MM.1S (cell line): ENCODE measurements around the gene C8A.

ENCODE experiments used
- DNase-seq: peaks from one replicate; pipeline ENCODE4 v3.0.0-alpha.2; 2015
- H2AFZ ChIP-seq: fragments of 300-600 bp; sonication (generic); 2 replicates; pipeline ENCODE4 v1.6.0; 2016; ENCODE audit warnings: antibody characterized with exemption, low read length
- H3F3A ChIP-seq: fragments of 300-600 bp; sonication (generic); 2 replicates; pipeline ENCODE4 v1.6.1; 2016; ENCODE audit warnings: mild to moderate bottlenecking, antibody characterized with exemption, low read length, moderate library complexity, mixed read lengths; ENCODE audit not compliant: insufficient read depth
- H3K27ac ChIP-seq: fragments of 300-600 bp; sonication (generic); 2 replicates; pipeline ENCODE4 v1.5.1; 2016; ENCODE audit warnings: mild to moderate bottlenecking, low read length
- H3K27me3 ChIP-seq: fragments of 300-600 bp; sonication (generic); replicated peaks from 2 replicates; pipeline ENCODE4 v1.6.0; 2016; ENCODE audit warnings: low read length; ENCODE audit not compliant: insufficient read depth
- H3K36me3 ChIP-seq: fragments of 300-600 bp; sonication (generic); replicated peaks from 2 replicates; pipeline ENCODE4 v1.6.1; 2016; ENCODE audit warnings: mild to moderate bottlenecking, low read length, mixed read lengths; ENCODE audit not compliant: insufficient read depth
- H3K4me1 ChIP-seq: fragments of 300-600 bp; sonication (generic); 2 replicates; pipeline ENCODE4 v1.6.1; 2016; ENCODE audit warnings: low read length, mixed read lengths
- H3K4me2 ChIP-seq: fragments of 300-600 bp; sonication (generic); 2 replicates; pipeline ENCODE4 v1.6.0; 2016; ENCODE audit warnings: low read depth, low read length
- H3K4me3 ChIP-seq: fragments of 300-600 bp; sonication (generic); 2 replicates; pipeline ENCODE4 v1.5.1; 2016; ENCODE audit warnings: low read length, mixed read lengths
- H3K79me2 ChIP-seq: fragments of 300-600 bp; sonication (generic); 2 replicates; pipeline ENCODE4 v1.6.1; 2016; ENCODE audit warnings: mixed run types, low read length, mixed read lengths
- H3K9ac ChIP-seq: fragments of 300-600 bp; sonication (generic); 2 replicates; pipeline ENCODE4 v1.6.1; 2016; ENCODE audit warnings: low read length, mixed read lengths
- H3K9me2 ChIP-seq: fragments of 300-600 bp; sonication (generic); replicated peaks from 2 replicates; pipeline ENCODE4 v1.6.1; 2016; ENCODE audit warnings: mild to moderate bottlenecking, low read length, mixed read lengths; ENCODE audit not compliant: insufficient read depth
- H3K9me3 ChIP-seq: fragments of 300-600 bp; sonication (generic); replicated peaks from 2 replicates; pipeline ENCODE4 v1.6.1; 2016; ENCODE audit warnings: mild to moderate bottlenecking, low read length, mixed read lengths; ENCODE audit not compliant: insufficient read depth
- H4K20me1 ChIP-seq: fragments of 300-600 bp; sonication (generic); 2 replicates; pipeline ENCODE4 v1.6.1; 2016; ENCODE audit warnings: mild to moderate bottlenecking, low read length, moderate library complexity, mixed read lengths; ENCODE audit not compliant: insufficient read depth
- CTCF ChIP-seq: fragments of 300-600 bp; sonication (generic); IDR thresholded peaks from 2 replicates; pipeline ENCODE4 v1.5.1; 2016; ENCODE audit warnings: antibody characterized with exemption, low read length, mixed read lengths
- EZH2 ChIP-seq: fragments of 300-600 bp; sonication (generic); optimal IDR thresholded peaks from 2 replicates; pipeline ENCODE3; 2017; ENCODE audit warnings: low read depth, mild to moderate bottlenecking, antibody characterized with exemption, low read length, mixed read lengths
- EZH2phosphoT487 ChIP-seq: fragments of 300-600 bp; sonication (generic); IDR thresholded peaks from 2 replicates; pipeline ENCODE4 v1.6.1; 2018; ENCODE audit warnings: antibody characterized with exemption, low read length

C8A gene

DNA sequence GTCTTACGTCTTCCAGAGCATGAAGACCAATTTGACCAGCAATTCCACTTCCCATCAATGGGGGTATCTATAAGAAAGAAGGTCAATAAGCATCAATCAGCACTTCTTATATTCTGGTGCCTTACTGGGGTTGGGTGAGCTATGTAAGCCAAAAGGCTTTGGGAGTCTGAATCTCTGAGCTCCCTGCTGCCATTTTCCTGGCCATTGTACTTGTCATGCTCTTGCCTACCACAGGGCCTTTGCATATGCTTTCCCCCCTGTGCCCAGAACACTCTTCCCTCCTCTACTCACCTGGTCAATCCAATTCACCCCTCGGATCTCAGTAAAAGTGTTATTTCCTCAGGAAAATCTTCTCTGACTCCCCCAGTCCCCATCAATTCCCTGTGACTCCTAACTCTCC is 74.9 kb downstream of the C8A start:
- Histone ChIP-seq H3F3A (no peaks in the 10 kb centered on the region), H3K4me2 (no peak overlapping the region), H4K20me1 (no peaks in the 10 kb centered on the region), H3K9me3 (no peaks in the 10 kb centered on the region), H3K9me2 (no peaks in the 10 kb centered on the region), H3K36me3 (no peaks in the 10 kb centered on the region), H3K4me3 (no peak overlapping the region), H2AFZ (no peak overlapping the region), H3K27me3 (no peaks in the 10 kb centered on the region), H3K4me1 (no peaks in the 10 kb centered on the region), H3K27ac (no peak overlapping the region), H3K9ac (no peak overlapping the region), H3K79me2 (no peaks in the 10 kb centered on the region)
- no peak for DNase-seq
- TF ChIP-seq CTCF, result no peak
- no peak for TF ChIP-seq EZH2phosphoT487
- TF ChIP-seq EZH2, result no peak

- Histone ChIP-seq H3K9ac (no peak overlapping the region), H4K20me1 (no peaks in the 10 kb centered on the region), H2AFZ (no peak overlapping the region), H3K4me2 (no peak overlapping the region), H3K4me3 (no peak overlapping the region), H3K27me3 (no peaks in the 10 kb centered on the region), H3K36me3 (no peaks in the 10 kb centered on the region), H3K9me2 (no peaks in the 10 kb centered on the region), H3K27ac (no peak overlapping the region), H3F3A (no peaks in the 10 kb centered on the region), H3K4me1 (no peaks in the 10 kb centered on the region), H3K9me3 (no peaks in the 10 kb centered on the region), H3K79me2 (no peaks in the 10 kb centered on the region)
- DNase-seq, result no peak
- TF ChIP-seq EZH2phosphoT487 (no peak), CTCF (no peak), EZH2 (no peak)
Measured at GRCh38 chr1:56931211-56931610, 76.6 kb downstream of the C8A start.

DNA sequence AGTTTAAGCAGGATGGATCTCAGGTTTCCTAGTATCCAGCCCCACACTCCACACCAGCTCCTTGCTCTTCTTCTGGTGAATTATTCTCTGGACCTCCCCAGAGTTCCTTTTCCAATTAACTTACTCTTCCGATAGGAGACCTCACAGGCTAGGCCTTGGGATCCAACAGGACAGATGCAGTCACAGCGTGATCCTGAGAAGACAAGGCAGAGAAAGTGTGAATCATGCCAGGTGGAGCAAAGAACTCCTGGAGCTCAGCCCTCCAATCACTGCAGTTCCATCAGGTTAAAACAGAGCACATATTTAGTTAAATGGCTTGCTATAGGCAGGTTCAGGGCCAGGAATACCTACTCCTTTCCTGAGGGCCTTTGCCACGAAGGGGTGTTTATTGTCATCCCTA is 77.1 kb downstream of the C8A start:
- Histone ChIP-seq H3K9me2 (no peaks in the 10 kb centered on the region), H3K27ac (no peak overlapping the region), H3K27me3 (no peaks in the 10 kb centered on the region), H3K4me1 (no peaks in the 10 kb centered on the region), H4K20me1 (no peaks in the 10 kb centered on the region), H3K36me3 (no peaks in the 10 kb centered on the region), H3K4me2 (no peak overlapping the region), H3K4me3 (no peak overlapping the region), H3K9ac (no peak overlapping the region), H2AFZ (no peak overlapping the region), H3K79me2 (no peaks in the 10 kb centered on the region), H3K9me3 (no peaks in the 10 kb centered on the region), H3F3A (no peaks in the 10 kb centered on the region)
- no peak for DNase-seq
- TF ChIP-seq EZH2 (no peak), CTCF (no peak), EZH2phosphoT487 (no peak)

- Histone ChIP-seq H3K27ac (no peak overlapping the region), H2AFZ (no peak overlapping the region), H3F3A (no peaks in the 10 kb centered on the region), H3K9me3 (no peaks in the 10 kb centered on the region), H3K4me3 (no peak overlapping the region), H3K27me3 (no peaks in the 10 kb centered on the region), H3K36me3 (no peaks in the 10 kb centered on the region), H3K79me2 (no peaks in the 10 kb centered on the region), H3K9me2 (no peaks in the 10 kb centered on the region), H3K4me2 (no peak overlapping the region), H3K9ac (no peak overlapping the region), H4K20me1 (no peaks in the 10 kb centered on the region), H3K4me1 (no peaks in the 10 kb centered on the region)
- TF ChIP-seq CTCF, result no peak
- no peak for TF ChIP-seq EZH2
- no peak for TF ChIP-seq EZH2phosphoT487
- DNase-seq, result no peak
Measured at GRCh38 chr1:56933161-56933560, 78.6 kb downstream of the C8A start.
